Activated T-helper 2 cell treated with anti-CD3 and anti-CD28 coated beads, Interferon-gamma antibody, Interleukin-2, Interleukin-4, amounts not matched to agents 10 μg/mL and 5 μg/mL and 100 μg/mL, durations not matched to agents 14 hours and 24 hours and 36 hours (primary cell): Measurements from ENCODE around the gene TRIM69. TPM values are rescaled to one million over a fixed set of nuclear protein-coding genes. Genes with fewer than 3 reads are reported as not detected.
A peak's percentile ranks its signal among the peaks of the same experiment; 100 is the strongest.
"Not testable (repeated sequence)": the region's sequence is repeated elsewhere in the genome, so short reads cannot be mapped to it uniquely, and the experiment has no call there.

Source experiments
- DNase-seq: peaks from one replicate; pipeline ENCODE4 v3.0.0; 2021; ENCODE audit warnings: low spot score
- H3K27ac Mint-ChIP-seq: one replicate; pipeline ENCODE4 v1.8.0; 2021; ENCODE audit warnings: mixed read lengths
- H3K27me3 Mint-ChIP-seq: one replicate; pipeline ENCODE4 v1.8.0; 2021; ENCODE audit warnings: low read depth, mixed read lengths
- H3K36me3 Mint-ChIP-seq: one replicate; pipeline ENCODE4 v1.8.0; 2021; ENCODE audit warnings: low read depth, mixed read lengths
- H3K4me1 Mint-ChIP-seq: one replicate; pipeline ENCODE4 v1.8.0; 2021; ENCODE audit warnings: low read depth, mixed read lengths
- H3K4me3 Mint-ChIP-seq: one replicate; pipeline ENCODE4 v1.8.0; 2021; ENCODE audit warnings: low read depth, mild to moderate bottlenecking, moderate library complexity, mixed read lengths
- H3K9me3 Mint-ChIP-seq: one replicate; pipeline ENCODE4 v1.8.0; 2021; ENCODE audit warnings: mixed read lengths
- intact Hi-C: fragments of 100-400 bp; cut with micrococcal nuclease; formaldehyde crosslinking; loops from one replicate; pipeline ENCODE4 v1.15.1; 2023
- total RNA-seq: library from RNA; stranded (reverse); gene quantifications from 2 replicates; pipeline ENCODE4 v1.2.3, GENCODE V29; 2022

The TRIM69 gene
- total RNA-seq, 1 donor from 2014 or later: 75.1 TPM

DNA sequence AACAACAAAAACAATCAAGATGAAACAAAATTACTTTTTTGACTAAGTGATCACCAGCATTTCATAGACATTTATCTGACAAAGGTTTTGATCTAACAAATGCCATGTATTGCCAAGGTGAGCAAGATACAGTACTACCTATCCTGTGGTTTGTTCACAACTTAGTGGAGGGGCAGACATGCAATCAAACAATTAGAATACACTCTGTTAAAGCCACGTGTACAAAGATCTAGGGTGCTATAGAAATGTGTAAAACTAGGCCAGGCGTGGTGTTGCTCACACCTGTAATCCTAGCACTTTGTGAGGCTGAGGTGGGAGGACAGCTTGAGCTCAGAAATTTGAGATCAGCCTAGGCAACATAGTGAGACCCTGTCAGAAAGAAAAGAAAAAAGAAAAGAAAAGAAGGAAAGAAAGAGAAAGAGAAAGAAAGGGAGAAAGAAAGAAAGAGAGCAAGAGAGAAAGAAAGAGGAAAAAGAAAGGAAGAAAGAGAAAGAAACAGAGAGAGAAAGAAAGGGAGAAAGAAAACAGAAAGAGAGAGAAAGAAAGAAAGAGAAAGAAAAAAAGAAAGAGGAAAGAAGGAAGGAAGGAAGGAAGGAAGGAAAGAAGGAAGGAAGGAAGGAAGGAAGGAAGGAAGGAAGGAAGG, 1.4 kb upstream of the TRIM69 start:
- peaks cover 45% of the 10 kb centered on the region for H3K36me3 Mint-ChIP-seq
- peak overlapping the region; percentile 80 for H3K4me3 Mint-ChIP-seq
- H3K27me3 Mint-ChIP-seq: no peaks in the 10 kb centered on the region
- peaks cover 60% of the 10 kb centered on the region for H3K4me1 Mint-ChIP-seq
- DNase-seq: no peak
- no peaks in the 10 kb centered on the region for H3K9me3 Mint-ChIP-seq
- H3K27ac Mint-ChIP-seq: peak overlapping the region; percentile 96
- intact Hi-C loops: loop anchor here (2.0 kb wide), 2 partner anchors 16 to 142 kb away; no protein-coding TSS in a partner anchor

DNA sequence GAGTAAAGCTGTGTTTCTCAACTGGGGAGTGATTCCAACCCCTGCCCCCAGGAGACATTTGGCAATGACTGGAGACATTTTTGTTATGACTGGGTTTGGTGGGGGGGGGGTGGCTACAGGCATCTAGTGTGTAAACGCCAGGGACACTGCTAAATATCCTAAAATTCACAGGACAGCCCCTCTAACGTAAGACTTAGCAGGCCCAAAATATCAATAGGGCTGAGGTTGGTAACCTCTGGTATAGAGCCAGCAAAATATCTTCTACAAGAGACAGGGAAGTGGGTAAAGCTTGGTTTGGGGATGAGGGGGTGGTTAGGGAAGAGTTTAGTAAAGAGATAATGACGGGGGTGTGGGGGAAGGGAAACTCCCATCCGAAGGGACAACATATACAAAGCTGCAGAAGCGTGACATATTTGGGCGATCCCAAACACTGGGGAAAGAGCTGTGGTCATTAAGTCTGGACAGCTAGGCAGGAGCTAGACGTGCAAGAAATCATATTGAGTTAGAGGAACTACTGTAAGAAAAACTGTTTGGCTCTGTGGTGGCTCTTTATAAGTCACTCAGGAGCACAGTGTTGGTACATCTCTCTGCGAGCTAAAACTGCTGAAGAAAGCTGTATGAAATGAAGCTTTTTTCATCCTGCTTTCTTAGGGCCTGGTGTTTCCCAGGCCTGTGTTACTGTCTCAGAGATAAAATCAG, 697 bp upstream of the TRIM69 start:
- Mint-ChIP-seq H3K27me3 (no peaks in the 10 kb centered on the region), H3K9me3 (no peaks in the 10 kb centered on the region), H3K27ac (peak overlapping the region; percentile 96), H3K4me3 (peak overlapping the region; percentile 80), H3K36me3 (peaks cover 46% of the 10 kb centered on the region), H3K4me1 (peaks cover 58% of the 10 kb centered on the region)
- DNase-seq: no peak
- intact Hi-C loops: loop anchor here (1.0 to 2.0 kb wide), 5 partner anchors 7 to 143 kb away; partner anchors contain the start of gene SPG11

DNA sequence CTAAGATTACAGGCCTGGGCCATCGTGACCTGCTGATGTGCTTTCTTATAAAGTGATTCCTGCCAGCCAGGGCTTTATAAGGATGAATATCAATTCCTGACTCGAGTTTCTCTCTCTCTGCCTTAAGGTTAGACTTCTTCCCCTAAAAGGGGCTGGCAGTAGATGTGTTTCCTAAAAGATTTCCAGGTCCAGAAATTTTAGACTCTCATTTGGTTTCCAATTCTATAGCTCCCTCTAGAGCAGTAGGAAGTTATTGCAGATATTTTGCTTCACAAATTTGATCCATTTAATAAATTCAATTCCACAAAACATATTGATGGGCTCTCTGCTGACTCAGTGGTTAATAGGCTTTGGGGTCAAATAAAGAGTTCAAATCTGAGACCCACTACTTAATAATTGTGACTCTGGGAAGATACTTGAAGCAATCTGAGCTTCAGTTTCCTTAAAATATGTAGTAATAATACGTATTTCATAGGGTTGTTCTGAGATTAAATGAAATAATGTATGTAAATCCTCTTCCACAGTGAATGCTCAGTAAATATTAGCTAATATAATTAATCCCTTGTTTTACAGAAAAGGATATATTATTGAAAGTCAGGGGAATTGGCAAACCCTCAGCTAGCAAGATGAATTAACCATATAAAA, 2.1 kb downstream of the TRIM69 start:
- DNase-seq: no peak
- intact Hi-C loops: no loop called here
- Mint-ChIP-seq H3K27ac (no peak overlapping the region), H3K36me3 (peaks cover 30% of the 10 kb centered on the region), H3K4me3 (peak overlapping the region; percentile 76), H3K27me3 (no peaks in the 10 kb centered on the region), H3K9me3 (peaks cover 10% of the 10 kb centered on the region), H3K4me1 (peaks cover 42% of the 10 kb centered on the region)

DNA sequence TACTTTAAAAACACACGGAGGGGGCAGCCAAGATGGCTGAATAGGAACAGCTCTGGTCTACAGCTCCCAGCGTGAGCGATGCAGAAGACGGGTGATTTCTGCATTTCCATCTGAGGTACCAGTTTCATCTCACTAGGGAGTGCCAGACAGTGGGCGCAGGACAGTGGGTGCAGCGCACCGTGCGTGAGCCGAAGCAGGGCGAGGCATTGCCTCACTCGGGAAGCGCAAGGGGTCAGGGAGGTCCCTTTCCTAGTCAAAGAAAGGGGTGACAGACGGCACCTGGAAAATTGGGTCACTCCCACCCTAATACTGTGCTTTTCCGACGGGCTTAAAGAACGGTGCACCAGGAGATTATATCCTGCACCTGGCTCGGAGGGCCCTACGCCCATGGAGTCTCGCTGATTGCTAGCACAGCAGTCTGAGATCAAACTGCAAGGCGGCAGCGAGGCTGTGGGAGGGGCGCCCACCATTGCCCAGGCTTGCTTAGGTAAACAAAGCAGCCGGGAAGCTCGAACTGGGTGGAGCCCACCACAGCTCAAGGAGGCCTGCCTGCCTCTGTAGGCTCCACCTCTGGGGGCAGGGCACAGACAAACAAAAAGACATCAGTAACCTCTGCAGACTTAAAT, 3.0 kb downstream of the TRIM69 start:
- H3K27me3 Mint-ChIP-seq, intact Hi-C loops, H3K4me3 Mint-ChIP-seq, DNase-seq, H3K27ac Mint-ChIP-seq: not testable (repeated sequence)
- Mint-ChIP-seq H3K4me1 (peaks cover 37% of the 10 kb centered on the region), H3K36me3 (peaks cover 27% of the 10 kb centered on the region), H3K9me3 (peaks cover 12% of the 10 kb centered on the region)

DNA sequence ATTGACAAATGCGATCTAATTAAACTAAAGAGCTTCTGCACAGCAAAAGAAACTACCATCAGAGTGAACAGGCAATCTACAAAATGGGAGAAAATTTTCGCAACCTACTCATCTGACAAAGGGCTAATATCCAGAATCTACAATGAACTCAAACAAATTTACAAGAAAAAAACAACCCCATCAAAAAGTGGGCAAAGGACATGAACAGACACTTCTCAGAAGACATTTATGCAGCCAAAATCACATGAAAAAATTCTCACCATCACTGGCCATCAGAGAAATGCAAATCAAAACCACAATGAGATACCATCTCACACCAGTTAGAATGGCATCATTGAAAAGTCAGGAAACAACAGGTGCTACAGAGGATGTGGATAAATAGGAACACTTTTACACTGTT, 7.1 kb downstream of the TRIM69 start:
- DNase-seq, intact Hi-C loops, H3K27ac Mint-ChIP-seq: not testable (repeated sequence)

DNA sequence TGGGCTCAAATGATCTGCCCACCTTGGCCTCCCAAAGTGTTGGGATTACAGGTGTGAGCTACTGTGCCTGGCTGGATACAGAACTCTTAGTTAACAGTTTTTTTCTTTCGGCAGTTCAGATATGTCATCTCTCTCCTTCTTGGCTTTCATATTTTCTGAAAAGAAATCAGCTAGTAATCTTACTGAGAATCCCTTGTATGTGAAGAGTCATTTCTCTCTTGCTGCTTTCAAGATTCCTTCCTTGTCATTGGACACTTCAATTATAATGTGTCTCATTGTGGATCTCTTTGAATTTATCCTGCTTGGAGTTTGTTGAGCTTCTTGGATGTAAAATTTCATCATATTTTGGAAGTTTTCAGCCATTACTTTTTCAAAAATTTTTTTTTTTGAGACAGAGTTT, 17.0 kb downstream of the TRIM69 start:
- Mint-ChIP-seq H3K9me3 (peaks cover 54% of the 10 kb centered on the region), H3K4me1 (peaks cover 15% of the 10 kb centered on the region), H3K36me3 (peaks cover 77% of the 10 kb centered on the region), H3K27ac (no peak overlapping the region), H3K27me3 (no peaks in the 10 kb centered on the region), H3K4me3 (no peak overlapping the region)
- intact Hi-C loops: no loop called here
- DNase-seq: no peak

More for the DNA sequence above, 7.1 kb downstream of the TRIM69 start:
- peaks cover 42% of the 10 kb centered on the region for H3K36me3 Mint-ChIP-seq
- H3K9me3 Mint-ChIP-seq: peaks cover 28% of the 10 kb centered on the region
- H3K4me3 Mint-ChIP-seq, H3K4me1 Mint-ChIP-seq, H3K27me3 Mint-ChIP-seq: not testable (repeated sequence)

DNA sequence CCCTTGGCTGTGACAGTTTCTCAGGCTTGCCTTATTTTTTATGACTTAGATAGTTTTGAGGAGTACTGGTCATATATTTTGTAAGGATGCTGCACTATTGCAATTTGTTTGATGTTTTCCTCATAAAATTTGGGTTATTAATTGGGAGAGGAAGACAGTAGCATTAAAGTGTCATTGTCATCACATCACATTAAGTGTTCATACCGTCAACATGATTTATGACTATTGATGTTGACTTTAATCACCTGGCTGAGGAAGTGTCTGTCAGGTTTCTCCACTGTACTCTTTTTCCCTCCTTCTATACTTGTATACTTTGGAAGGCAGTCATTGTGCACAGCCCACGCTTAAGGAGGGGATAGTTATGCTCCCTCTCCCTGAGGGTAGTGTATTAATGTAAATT, 26.9 kb downstream of the TRIM69 start:
- Mint-ChIP-seq H3K27ac (no peak overlapping the region), H3K36me3 (peaks cover 53% of the 10 kb centered on the region), H3K4me1 (peaks cover 4% of the 10 kb centered on the region), H3K4me3 (no peak overlapping the region), H3K9me3 (no peaks in the 10 kb centered on the region), H3K27me3 (peaks cover 3% of the 10 kb centered on the region)
- DNase-seq: no peak
- intact Hi-C loops: no loop called here

DNA sequence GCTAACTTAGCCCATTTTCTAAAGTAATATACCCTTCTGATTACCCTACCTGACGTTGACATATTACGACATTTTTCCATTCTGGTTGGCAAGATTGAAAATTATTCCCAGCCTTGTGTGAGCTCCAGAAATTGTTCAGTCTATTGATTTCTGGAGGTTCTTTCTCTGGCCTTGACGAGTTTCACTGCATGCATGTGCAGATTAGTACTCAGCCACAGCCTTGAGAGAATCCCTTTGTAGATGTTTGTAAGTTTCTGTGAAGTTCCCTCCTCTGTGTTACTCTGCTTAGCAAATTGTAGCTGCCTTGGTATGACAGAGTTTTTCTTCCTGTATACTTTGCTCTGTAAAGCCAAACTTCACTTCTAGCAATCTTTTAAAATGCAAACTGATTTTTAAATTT, 27.5 kb downstream of the TRIM69 start:
- no peak overlapping the region for H3K27ac Mint-ChIP-seq
- peaks cover 59% of the 10 kb centered on the region for H3K36me3 Mint-ChIP-seq
- DNase-seq: no peak
- peaks cover 3% of the 10 kb centered on the region for H3K27me3 Mint-ChIP-seq
- intact Hi-C loops: no loop called here
- peaks cover 4% of the 10 kb centered on the region for H3K4me1 Mint-ChIP-seq
- H3K9me3 Mint-ChIP-seq: no peaks in the 10 kb centered on the region
- no peak overlapping the region for H3K4me3 Mint-ChIP-seq

DNA sequence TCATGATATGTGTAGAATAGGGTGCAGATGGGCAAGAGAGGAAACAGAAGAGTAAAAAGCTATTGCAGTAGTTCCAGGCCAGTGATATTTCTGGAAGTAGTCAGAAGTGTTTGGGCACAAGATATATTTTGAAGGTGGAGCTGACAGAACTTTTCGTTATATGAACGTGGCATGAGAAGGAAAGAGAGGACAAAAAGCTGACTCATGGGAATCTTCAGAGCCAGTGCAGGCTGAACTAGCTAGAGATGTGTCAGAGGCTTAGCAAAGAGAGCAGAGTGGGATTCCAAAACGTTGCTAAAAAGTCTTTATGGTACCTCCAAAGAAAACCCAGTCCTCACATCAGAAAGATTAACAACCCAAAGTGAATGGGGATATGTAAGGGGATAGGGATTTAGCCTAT, 28.7 kb downstream of the TRIM69 start:
- Mint-ChIP-seq H3K4me3 (no peak overlapping the region), H3K36me3 (peaks cover 62% of the 10 kb centered on the region), H3K27me3 (peaks cover 2% of the 10 kb centered on the region), H3K9me3 (peaks cover 3% of the 10 kb centered on the region), H3K27ac (no peak overlapping the region), H3K4me1 (peaks cover 4% of the 10 kb centered on the region)
- no peak for DNase-seq
- intact Hi-C loops: no loop called here

DNA sequence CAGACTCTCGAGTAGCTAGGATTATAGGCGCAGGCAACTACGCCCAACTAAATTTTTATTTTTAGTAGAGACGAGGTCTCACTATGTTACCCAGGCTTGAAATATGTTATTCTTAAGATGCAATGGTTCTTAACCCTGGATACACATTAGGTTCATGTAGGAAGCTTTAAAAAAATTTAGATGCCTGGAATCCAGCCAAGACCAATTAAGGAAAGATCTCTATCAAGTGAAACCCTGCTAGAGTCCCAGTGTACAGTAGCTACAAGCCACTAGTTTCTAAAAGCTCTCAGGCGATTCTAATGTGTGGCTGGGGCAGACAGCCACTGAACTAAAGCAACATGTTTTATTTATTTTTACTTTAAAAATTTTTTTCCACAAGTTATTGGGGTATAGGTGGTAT, 33.2 kb downstream of the TRIM69 start:
- H3K4me1 Mint-ChIP-seq: peaks cover 7% of the 10 kb centered on the region

DNA sequence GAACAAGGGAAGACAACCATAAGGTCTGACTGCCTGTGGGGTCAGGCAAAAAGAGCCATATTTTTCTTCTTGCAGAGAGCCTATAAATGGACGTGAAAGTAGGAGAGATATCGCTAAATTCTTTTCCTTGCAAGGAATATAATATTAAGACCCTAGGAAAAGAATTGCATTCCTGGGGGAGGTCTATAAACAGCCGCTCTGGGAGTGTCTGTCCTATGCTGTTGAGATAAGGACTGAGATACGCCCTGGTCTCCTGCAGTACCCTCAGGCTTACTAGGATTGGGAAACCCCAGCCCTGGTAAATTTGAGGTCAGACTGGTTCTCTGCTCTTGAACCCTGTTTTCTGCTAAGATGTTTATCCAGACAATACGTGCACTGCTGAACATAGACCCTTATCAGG, 34.4 kb downstream of the TRIM69 start:
- not testable (repeated sequence) for H3K4me3 Mint-ChIP-seq, H3K4me1 Mint-ChIP-seq
- peaks cover 41% of the 10 kb centered on the region for H3K9me3 Mint-ChIP-seq

More for the DNA sequence above, 33.2 kb downstream of the TRIM69 start:
- Mint-ChIP-seq H3K4me3 (no peak overlapping the region), H3K36me3 (peaks cover 71% of the 10 kb centered on the region), H3K9me3 (peaks cover 41% of the 10 kb centered on the region), H3K27me3 (no peaks in the 10 kb centered on the region), H3K27ac (no peak overlapping the region)
- no peak for DNase-seq
- intact Hi-C loops: no loop called here

DNA sequence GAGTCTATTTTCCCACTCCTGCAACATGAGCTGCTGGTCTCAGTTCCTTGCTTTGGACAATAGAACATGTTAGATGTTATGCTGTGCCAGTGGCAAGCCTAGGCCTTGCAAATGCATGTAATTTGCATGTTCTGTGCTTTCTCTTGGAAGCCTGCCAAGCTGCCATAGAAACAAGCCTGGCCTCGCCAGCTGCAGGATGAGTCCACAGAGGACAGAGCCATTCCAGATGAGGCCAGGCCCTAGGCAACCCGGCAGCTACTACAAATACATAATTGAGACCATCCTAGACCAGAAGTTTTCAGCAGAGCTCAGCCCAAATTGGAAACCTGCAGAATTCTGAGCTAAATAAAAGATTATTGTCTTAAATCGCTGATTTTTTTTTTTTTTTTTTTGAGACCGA, 39.6 kb downstream of the TRIM69 start:
- Mint-ChIP-seq H3K27ac (no peak overlapping the region), H3K4me1 (peaks cover 5% of the 10 kb centered on the region), H3K36me3 (peaks cover 20% of the 10 kb centered on the region), H3K9me3 (peaks cover 30% of the 10 kb centered on the region), H3K4me3 (no peak overlapping the region), H3K27me3 (no peaks in the 10 kb centered on the region)
- intact Hi-C loops: no loop called here
- no peak for DNase-seq

More for the DNA sequence above, 34.4 kb downstream of the TRIM69 start:
- H3K27me3 Mint-ChIP-seq, H3K27ac Mint-ChIP-seq, DNase-seq, intact Hi-C loops: not testable (repeated sequence)
- H3K36me3 Mint-ChIP-seq: peaks cover 65% of the 10 kb centered on the region
